WTC11 (cell line): ENCODE results near the gene LASP1. TPM values are rescaled to one million over a fixed set of nuclear protein-coding genes. Genes with fewer than 3 reads are reported as not detected.

ENCODE experiments used
- AR ChIP-seq: fragments of 250-450 bp; sonication (Bioruptor Pico); IDR thresholded peaks from 2 replicates; pipeline ENCODE4 v1.9.0; 2021; ENCODE audit warnings: mild to moderate bottlenecking
- ATF1 ChIP-seq: sonication (generic); formaldehyde crosslinking; IDR thresholded peaks from 2 replicates; pipeline ENCODE4 v1.8.1; 2023; ENCODE audit warnings: mild to moderate bottlenecking, moderate library complexity, missing genetic modification reagents
- ATF2 ChIP-seq: sonication (generic); formaldehyde crosslinking; IDR thresholded peaks from 2 replicates; pipeline ENCODE4 v1.8.1; 2022; ENCODE audit warnings: low read depth, missing genetic modification reagents, borderline replicate concordance
- CBFB ChIP-seq: sonication (generic); formaldehyde crosslinking; IDR thresholded peaks from 2 replicates; pipeline ENCODE4 v1.8.1; 2022; ENCODE audit warnings: mild to moderate bottlenecking, low read depth, missing genetic modification reagents
- CREM ChIP-seq: sonication (generic); formaldehyde crosslinking; IDR thresholded peaks from 2 replicates; pipeline ENCODE4 v1.8.1; 2022; ENCODE audit warnings: mild to moderate bottlenecking, missing genetic modification reagents, moderate library complexity
- CTCF ChIP-seq: fragments of 200-600 bp; IDR thresholded peaks from 2 replicates; pipeline ENCODE4 v1.8.0; 2022; ENCODE audit warnings: antibody characterized with exemption
- E2F5 ChIP-seq: sonication (generic); formaldehyde crosslinking; IDR thresholded peaks from 2 replicates; pipeline ENCODE4 v1.8.1; 2022; ENCODE audit warnings: mild to moderate bottlenecking, moderate library complexity, missing genetic modification reagents
- ELF4 ChIP-seq: sonication (generic); formaldehyde crosslinking; IDR thresholded peaks from 2 replicates; pipeline ENCODE4 v1.8.1; 2022; ENCODE audit warnings: low read depth, mild to moderate bottlenecking, moderate library complexity, missing genetic modification reagents
- ERG ChIP-seq: fragments of 250-450 bp; sonication (Bioruptor Pico); IDR thresholded peaks from 2 replicates; pipeline ENCODE4 v1.8.0; 2021; ENCODE audit warnings: mild to moderate bottlenecking
- ETV6 ChIP-seq: sonication (generic); formaldehyde crosslinking; IDR thresholded peaks from 2 replicates; pipeline ENCODE4 v1.8.1; 2022; ENCODE audit warnings: mild to moderate bottlenecking, missing genetic modification reagents
- GABPB1 ChIP-seq: sonication (generic); formaldehyde crosslinking; IDR thresholded peaks from 2 replicates; pipeline ENCODE4 v1.8.1; 2023; ENCODE audit warnings: mild to moderate bottlenecking, missing genetic modification reagents
- GTF2I ChIP-seq: fragments of 250-450 bp; sonication (Bioruptor Pico); conservative IDR thresholded peaks from 2 replicates; pipeline ENCODE4 v1.4.0; 2021; ENCODE audit warnings: mild to moderate bottlenecking
- HMGA2 ChIP-seq: fragments of 250-450 bp; sonication (Bioruptor Pico); IDR thresholded peaks from 2 replicates; pipeline ENCODE4 v1.4.0; 2021; ENCODE audit warnings: mild to moderate bottlenecking, moderate library complexity
- JUN ChIP-seq: sonication (generic); formaldehyde crosslinking; IDR thresholded peaks from 2 replicates; pipeline ENCODE4 v1.8.0; 2023; ENCODE audit warnings: mild to moderate bottlenecking, missing genetic modification reagents
- MAX ChIP-seq: sonication (generic); formaldehyde crosslinking; IDR thresholded peaks from 2 replicates; pipeline ENCODE4 v1.8.0; 2022; ENCODE audit warnings: mild to moderate bottlenecking, missing genetic modification reagents
- MLX ChIP-seq: sonication (generic); formaldehyde crosslinking; IDR thresholded peaks from 2 replicates; pipeline ENCODE4 v1.8.1; 2023; ENCODE audit warnings: mild to moderate bottlenecking, missing genetic modification reagents, moderate library complexity
- MYBL2 ChIP-seq: sonication (generic); formaldehyde crosslinking; IDR thresholded peaks from 2 replicates; pipeline ENCODE4 v1.8.1; 2023; ENCODE audit warnings: mild to moderate bottlenecking, moderate library complexity, missing genetic modification reagents
- NFATC4 ChIP-seq: fragments of 250-450 bp; sonication (Bioruptor Pico); IDR thresholded peaks from 2 replicates; pipeline ENCODE4 v1.9.0; 2021; ENCODE audit warnings: mild to moderate bottlenecking
- NR3C1 ChIP-seq: sonication (generic); formaldehyde crosslinking; conservative IDR thresholded peaks from 2 replicates; pipeline ENCODE4 v1.8.1; 2023; ENCODE audit warnings: low read depth, mild to moderate bottlenecking, missing genetic modification reagents
- OVOL2 ChIP-seq: fragments of 250-450 bp; sonication (Bioruptor Pico); IDR thresholded peaks from 2 replicates; pipeline ENCODE4 v1.9.0; 2021; ENCODE audit warnings: mild to moderate bottlenecking, borderline replicate concordance
- SP1 ChIP-seq: sonication (generic); formaldehyde crosslinking; conservative IDR thresholded peaks from 2 replicates; pipeline ENCODE4 v1.8.1; 2022; ENCODE audit warnings: missing genetic modification reagents
- TP53 ChIP-seq: sonication (generic); formaldehyde crosslinking; IDR thresholded peaks from 2 replicates; pipeline ENCODE4 v1.8.1; 2023; ENCODE audit warnings: mild to moderate bottlenecking, missing genetic modification reagents
- USF2 ChIP-seq: sonication (generic); formaldehyde crosslinking; IDR thresholded peaks from 2 replicates; pipeline ENCODE4 v1.8.1; 2023; ENCODE audit warnings: mild to moderate bottlenecking, missing genetic modification reagents, moderate library complexity
- ZNF219 ChIP-seq: sonication (generic); formaldehyde crosslinking; IDR thresholded peaks from 2 replicates; pipeline ENCODE4 v1.8.0; 2023; ENCODE audit warnings: missing genetic modification reagents, mild to moderate bottlenecking, borderline replicate concordance
- ZNF232 ChIP-seq: sonication (generic); formaldehyde crosslinking; IDR thresholded peaks from 2 replicates; pipeline ENCODE4 v1.8.0; 2022; ENCODE audit warnings: mild to moderate bottlenecking, missing genetic modification reagents
- ZNF263 ChIP-seq: sonication (generic); formaldehyde crosslinking; IDR thresholded peaks from 2 replicates; pipeline ENCODE4 v1.8.1; 2022; ENCODE audit warnings: low read depth, mild to moderate bottlenecking, moderate library complexity, missing genetic modification reagents
- ZNF423 ChIP-seq: fragments of 250-450 bp; sonication (Bioruptor Pico); IDR thresholded peaks from 2 replicates; pipeline ENCODE4 v2.1.2; 2022; ENCODE audit warnings: mild to moderate bottlenecking, moderate library complexity
- ZNF671 ChIP-seq: fragments of 250-450 bp; sonication (Bioruptor Pico); IDR thresholded peaks from 2 replicates; pipeline ENCODE4 v1.8.0; 2021; ENCODE audit warnings: mild to moderate bottlenecking
- ZSCAN18 ChIP-seq: fragments of 250-450 bp; sonication (Bioruptor Pico); IDR thresholded peaks from 2 replicates; pipeline ENCODE4 v2.1.2; 2022; ENCODE audit warnings: mild to moderate bottlenecking, moderate library complexity
- total RNA-seq: library from RNA; stranded (reverse); gene quantifications from 3 replicates; pipeline ENCODE4 v1.2.3, GENCODE V29; 2021

Gene LASP1
- total RNA-seq, 1 experiment from 2014 or later: 139 TPM

- TF ChIP-seq JUN (CRISPR knock-in tag) (peak; percentile 51; the same call in 1 of the 2 replicates), CTCF (no peak), ERG (no peak), NFATC4 (CRISPR knock-in tag) (no peak), ZNF423 (no peak), ATF2 (CRISPR knock-in tag) (no peak), HMGA2 (no peak), ZSCAN18 (CRISPR knock-in tag) (no peak), MLX (CRISPR knock-in tag) (no peak), TP53 (CRISPR knock-in tag) (peak; percentile 16; the same call in 1 of the 2 replicates), MYBL2 (CRISPR knock-in tag) (no peak), ETV6 (CRISPR knock-in tag) (0 out of 2 replicates have a peak, but pooled peaks have one; percentile 37), ZNF232 (peak; percentile 46; the same call in 1 of the 2 replicates), CBFB (CRISPR knock-in tag) (no peak), CREM (CRISPR knock-in tag) (0 out of 2 replicates have a peak, but pooled peaks have one; percentile 61), NR3C1 (no peak), GABPB1 (CRISPR knock-in tag) (no peak), ZNF671 (no peak), ELF4 (CRISPR knock-in tag) (no peak), SP1 (CRISPR knock-in tag) (peak; percentile 48), MAX (CRISPR knock-in tag) (no peak; the same call in 1 of the 2 replicates), AR (no peak), USF2 (CRISPR knock-in tag) (no peak; the same call in 1 of the 2 replicates), ZNF219 (CRISPR knock-in tag) (0 out of 2 replicates have a peak, but pooled peaks have one; percentile 41), E2F5 (peak; percentile 75; the same call in 1 of the 2 replicates), ZNF263 (CRISPR knock-in tag) (no peak), GTF2I (CRISPR knock-in tag) (no peak), OVOL2 (CRISPR knock-in tag) (no peak), ATF1 (CRISPR knock-in tag) (no peak)
Observed at GRCh38 chr17:38869526-38870258, at the start of gene LASP1 (continued).
